ENCODE data around the gene TRRAP. TPM values are rescaled to one million over a fixed set of nuclear protein-coding genes. Genes with fewer than 3 reads are reported as not detected.
"Not testable (repeated sequence)": the region's sequence is repeated elsewhere in the genome, so short reads cannot be mapped to it uniquely, and the experiment has no call there.

The TRRAP gene
- total RNA-seq, 1 experiment from 2014 or later = 17.0 TPM

DNA sequence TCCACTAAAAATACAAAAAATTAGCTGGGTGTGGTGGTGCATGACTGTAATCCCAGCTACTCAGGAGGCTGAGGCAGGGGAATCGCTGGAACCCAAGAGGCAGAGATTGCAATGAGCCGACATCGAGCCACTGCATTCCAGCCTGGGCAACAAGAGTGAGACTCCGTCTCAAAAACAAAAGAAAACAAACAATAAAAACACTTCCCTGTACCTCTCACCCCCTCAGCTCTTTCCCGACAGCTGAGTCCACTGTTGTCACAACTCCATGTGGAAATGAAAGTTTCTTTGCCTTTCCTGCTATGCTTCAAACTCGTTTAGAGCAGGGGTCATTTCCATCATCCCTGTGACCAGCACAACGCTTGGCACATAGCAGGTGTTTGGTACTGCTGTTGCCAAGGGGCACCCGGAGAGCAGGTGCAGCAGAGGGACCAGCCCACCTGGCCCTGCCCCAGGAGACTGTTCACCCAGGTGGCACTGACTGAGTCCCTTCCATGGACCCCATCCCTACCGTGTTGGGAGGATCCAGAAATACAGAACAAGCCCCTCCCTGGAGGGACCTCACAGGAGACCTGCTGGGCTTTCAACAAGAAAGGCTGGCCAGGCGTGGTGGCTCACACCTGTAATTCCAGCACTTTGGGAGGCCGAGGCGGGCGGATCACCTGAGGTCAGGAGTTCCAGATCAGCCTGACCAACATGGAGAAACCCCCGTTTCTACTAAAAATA is 13.4 kb upstream of the TRRAP start:
- no peak for DNase-seq (ENCODE audit: extremely low read depth, low read depth)

DNA sequence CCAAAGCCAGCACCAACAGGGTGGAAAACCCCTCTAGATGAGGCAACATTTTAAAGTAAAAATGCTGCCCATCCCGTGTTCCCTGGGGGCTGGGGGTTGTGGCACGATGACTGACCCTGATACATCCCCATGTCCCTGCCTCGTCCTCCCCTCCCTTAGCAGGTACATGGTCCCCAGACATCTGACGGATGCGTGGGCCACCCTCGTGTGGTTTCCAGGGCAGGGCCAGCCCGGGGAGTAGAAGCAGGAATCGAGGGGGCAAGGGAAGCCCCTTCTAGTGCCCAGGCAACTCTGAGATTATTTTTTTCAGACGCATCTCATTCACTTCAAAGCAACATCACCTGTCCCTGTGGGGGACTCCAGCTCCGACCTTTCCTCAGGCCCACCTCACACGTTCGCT is 12.0 kb upstream of the TRRAP start:
- DNase-seq (ENCODE audit: extremely low read depth, low read depth) = no peak

DNA sequence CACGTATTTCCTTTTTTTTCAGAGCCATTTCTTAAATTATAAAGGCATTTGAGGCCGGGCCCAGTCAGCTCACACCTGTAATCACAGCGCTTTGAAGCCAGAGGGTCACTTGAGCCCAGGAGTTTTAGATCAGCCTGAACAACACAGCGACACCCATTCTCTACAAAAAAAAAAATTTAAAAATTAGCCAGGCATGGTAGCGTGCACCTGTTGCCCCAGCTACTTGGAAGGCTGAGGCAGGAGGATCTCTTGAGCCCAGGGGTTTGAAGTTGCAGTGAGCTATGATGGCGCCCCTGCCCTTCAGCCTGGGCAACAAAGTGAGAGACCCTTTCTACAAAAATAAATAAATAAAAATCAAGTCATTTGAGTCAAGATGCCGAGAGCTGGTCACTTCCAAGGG is 11.6 kb upstream of the TRRAP start:
- no peak for DNase-seq (ENCODE audit: extremely low read depth, low read depth)

DNA sequence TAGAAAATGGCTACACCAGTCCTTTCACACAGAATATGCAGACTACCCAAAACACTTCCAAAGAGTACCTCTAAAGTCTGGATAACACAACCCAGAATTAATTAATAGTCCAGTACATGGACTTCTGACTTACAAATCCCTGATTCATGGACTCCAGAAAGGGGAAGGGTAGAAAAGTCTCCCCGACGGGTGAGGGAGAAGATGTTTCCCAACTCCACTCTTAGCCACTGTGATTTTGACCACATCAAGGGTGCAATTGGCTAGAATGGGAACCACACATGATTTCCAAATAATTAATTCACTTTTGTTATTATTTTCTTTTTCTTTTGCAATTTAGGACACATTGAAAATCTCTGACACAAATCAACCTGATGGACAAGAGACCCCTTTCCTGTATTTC is 9.9 kb upstream of the TRRAP start:
- no peak for DNase-seq (ENCODE audit: extremely low read depth, low read depth)

DNA sequence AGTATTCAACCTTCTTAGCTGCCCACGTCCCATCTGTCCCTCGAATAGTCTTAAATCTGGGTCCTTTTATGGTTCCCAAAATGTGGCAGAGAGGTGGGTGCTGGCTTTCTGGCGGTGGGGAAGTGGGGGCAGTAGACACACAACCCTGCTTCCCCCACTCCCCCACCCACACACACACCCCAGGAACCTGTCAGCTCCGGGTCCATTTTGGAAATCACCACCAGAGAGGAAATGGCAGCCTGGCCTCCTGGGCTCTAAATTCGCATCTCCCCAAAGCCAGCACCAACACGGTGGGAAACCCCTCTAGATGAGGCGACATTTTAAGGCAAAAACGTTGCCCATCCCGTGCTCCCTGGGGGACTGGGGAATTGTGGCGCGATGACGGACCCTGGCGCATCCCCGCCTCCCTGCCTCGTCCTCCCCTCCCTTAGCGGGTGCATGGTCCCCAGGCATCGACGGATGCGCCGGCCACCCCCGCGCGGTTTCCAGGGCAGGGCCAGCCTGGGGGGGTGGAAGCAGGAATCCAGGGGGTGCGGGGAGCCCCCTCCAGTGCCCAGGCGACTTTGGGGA is 9.2 kb upstream of the TRRAP start:
- no peak for DNase-seq (ENCODE audit: extremely low read depth, low read depth)

DNA sequence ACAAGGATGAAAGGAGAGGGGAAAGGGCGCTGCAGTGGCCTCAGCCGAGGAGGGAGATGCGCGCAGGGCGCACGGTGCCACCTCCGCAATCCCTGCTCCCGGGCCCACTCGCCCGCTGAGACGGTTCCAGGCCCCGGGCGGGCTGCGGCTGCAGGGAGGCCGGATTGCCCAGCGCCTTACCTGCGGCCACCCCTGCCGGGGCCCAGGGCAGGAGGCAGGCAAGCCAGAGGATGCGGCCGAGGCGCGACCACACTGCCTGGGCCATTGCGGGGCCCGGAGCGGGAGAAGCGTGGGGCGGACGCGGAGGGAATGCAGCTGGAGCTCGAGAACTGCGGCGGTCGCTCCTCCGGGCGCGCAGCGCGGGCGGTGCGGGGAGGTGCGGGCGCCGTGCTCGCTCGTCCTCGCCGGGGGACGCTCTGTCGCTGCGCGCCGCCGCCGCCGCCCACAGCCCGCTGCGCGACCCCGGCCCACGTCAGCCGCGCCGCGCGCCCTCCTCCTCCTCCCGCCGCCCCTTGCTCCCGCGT is 8.7 kb upstream of the TRRAP start, which contains the start of gene TMEM130:
Gene TMEM130, minus strand, starts transcription at position 418 of the 524 bp plus-strand sequence. Its CDS starts 153 bp downstream, at position 265.
- DNase-seq (ENCODE audit: extremely low read depth, low read depth) = no peak

DNA sequence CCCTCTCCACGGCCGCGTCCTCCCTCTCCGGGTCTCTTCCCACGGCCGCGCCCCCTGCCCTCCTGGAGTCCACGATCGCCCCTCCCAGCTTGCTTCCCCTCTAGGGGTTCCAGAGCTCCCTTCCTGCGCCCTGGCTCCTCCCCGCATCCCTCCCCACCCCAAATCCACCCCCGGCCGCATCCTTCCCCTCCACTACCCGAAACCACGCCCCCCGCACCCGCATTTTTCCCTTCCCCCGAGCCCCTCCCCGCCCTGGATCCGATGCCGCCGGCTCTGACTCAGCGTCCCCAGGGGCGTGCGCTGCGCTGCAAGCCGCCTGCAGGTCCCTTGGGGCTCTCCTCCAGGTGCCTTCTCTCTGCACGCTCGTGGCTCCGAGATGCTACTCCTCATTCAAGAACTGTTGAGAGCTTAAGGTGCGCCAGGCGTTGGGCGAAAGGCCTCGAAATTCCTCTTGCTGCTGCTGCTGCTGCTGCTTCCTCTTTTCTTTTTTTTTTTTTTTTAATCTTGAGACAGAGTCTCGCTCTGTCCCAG is 8.1 kb upstream of the TRRAP start:
- DNase-seq (ENCODE audit: extremely low read depth, low read depth) = peak; percentile 54

DNA sequence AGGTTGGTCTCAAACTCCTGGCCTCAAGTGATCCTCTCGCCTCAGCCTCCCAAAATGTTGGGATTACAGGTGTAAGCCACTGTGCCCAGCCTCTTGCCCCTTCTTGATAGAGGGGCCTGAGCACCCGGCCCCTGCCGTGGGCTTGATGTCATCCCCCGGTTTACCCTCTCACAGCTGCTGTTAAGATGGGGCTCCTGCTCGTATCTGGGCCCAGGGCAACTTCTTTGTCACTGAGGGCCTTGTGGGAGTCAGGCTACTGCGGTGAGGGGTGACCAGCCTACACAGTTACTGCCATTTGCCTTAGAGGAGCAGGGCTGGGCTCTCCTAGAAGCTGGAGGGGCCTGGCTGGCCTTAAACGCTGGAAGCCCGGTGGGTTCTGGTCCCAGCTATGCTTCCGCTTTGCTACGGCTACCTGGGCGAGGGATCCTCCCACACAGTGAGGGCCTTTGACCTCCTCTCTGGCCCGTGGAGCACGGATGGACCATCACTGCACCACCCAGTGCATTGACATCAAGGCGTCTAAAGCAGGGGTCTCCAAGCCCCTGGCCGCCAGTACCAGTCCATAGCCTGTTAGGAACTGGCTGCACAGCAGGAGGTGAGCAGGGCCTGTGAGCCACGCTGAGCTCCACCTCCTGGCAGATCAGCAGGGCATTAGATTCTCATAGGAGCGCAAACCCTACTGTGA is 7.4 kb upstream of the TRRAP start:
- DNase-seq (ENCODE audit: extremely low read depth, low read depth) = no peak

DNA sequence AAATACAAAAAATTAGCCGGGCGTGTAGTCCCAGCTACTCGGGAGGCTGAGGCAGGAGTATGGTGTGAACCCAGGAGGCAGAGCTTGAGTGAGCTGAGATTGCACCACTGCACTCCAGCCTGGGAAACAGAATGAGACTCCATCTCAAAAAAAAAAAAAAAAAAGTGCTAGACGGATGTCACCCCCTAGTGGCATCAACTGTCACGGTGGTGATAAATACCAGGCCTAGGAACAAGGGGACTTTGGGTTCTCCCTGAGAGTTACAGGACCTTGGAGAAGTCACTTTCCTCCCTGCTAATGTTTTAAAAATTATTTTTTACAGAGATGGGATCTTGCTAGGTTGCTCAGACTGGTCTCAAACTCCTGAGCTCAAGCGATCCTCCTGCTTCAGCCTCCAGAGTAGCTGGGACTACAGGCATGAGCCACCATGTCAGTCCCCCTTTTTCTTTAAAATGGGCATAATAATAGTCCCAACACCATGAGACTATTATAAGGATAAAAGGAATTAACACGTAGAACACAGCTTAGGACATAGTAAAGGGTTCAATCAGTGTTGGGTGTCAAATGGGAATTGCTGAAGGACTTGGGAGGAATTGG is 5.9 kb upstream of the TRRAP start:
- peak; percentile 28 for DNase-seq (ENCODE audit: extremely low read depth, low read depth)

DNA sequence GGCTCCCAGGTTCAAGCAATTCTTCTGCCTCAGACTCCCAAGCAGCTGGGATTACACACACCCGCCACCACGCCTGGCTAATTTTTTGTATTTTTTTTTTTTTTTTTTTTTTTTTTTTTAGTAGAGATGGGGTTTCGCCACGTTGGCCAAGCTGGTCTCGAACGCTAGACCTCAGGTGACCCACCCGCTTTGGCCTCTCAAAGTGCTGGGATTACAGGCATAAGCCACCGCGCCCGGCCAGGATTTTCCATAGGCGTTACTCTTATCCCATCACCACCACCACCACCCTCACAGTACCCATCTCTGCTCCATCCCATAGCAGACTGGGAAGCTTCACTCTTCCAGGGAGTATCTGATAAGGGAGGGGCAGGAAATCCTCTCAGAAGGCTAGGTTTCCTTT is 4.7 kb upstream of the TRRAP start:
- DNase-seq (ENCODE audit: extremely low read depth, low read depth) = not testable (repeated sequence)

DNA sequence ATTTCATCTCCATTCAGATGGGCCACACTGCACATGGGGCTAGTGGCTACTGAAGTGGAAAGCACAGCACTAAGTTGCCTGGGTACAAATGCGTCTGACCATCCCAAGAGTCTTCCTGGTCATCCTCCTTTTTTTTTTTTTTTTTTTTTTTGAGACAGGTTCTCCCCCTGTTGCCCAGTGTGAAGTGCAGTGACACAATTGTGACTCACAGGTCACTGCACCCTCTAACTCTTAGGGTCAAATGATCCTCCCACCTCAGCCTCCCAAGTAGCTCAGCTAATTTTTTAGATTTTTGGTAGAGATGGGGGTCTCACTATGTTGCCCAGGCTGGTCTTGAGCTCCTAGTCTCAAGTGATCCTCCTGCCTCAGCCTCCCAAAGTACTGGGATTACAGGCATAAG is 3.4 kb upstream of the TRRAP start:
- no peak for DNase-seq (ENCODE audit: extremely low read depth, low read depth)

DNA sequence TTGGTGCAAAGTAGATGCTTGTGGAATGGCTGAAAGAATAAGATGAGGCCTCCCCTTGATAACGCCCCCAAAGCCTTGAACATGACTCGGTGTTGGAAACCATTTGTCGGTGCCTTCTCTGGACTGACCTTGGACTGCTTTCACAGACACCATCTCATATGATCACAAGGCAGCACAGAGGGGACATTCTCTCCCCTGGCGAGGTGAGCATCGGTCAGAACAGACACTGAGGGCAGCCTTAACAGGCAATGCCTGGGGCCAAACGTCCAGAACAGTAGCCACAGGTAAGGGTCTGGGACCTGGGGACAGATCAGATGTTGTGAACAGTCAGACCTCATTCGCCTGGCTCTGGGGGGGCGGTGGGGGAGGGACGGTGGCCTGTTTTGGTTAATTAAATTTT is 2.8 kb upstream of the TRRAP start:
- DNase-seq (ENCODE audit: extremely low read depth, low read depth) = no peak

DNA sequence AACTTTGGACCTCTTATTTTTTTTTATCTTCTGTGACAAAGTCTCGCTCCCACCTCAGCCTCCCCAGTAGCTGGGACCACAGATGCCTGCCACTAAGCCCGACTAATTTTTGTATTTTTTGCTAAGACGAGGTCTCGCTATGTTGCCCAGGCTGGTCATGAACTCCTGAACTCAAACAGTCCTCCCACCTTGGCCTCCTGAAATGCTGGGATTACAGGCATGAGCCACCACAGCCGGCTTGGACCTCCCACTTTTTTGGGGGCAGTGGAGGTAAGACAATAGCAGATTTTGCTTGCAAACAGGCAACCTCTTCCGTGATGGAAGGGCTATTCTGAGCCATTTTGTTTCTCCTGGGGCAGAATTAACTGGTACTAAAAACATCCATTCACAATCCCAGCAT is 1.2 kb upstream of the TRRAP start:
- DNase-seq (ENCODE audit: extremely low read depth, low read depth) = no peak

DNA sequence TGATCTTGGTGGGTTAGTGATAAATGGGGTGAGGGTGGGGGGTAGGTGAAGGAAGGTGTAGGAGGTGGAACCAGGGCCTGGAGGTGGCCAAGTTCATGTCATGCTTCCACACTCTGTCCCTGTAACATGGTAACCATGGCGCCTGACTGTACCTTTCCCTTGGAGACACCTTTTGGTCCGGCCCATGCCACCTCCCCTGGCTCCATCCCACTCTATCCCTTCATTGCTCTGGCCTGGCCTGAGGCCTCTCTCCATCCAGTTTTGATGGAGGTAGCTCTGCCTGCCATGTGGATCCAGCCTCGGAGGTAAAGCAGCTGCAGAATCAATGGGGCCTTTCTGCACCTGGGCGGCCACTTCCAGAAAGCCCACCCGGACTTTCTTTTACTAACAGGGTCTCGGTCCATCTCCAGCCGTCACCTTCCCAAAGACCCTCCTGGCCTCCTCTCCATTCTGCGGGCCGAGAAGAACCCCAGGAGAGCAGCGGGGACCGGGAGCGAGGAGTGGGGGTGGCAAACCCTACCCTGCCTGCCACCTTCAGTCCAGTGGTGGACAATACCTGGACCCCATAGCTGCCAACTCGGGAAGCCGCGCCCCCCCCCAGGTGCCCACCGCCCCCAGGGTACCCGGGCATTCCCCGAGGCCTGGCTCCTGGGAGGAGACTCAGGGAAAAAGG is 504 bp upstream of the TRRAP start:
- no peak for DNase-seq (ENCODE audit: extremely low read depth, low read depth)

DNA sequence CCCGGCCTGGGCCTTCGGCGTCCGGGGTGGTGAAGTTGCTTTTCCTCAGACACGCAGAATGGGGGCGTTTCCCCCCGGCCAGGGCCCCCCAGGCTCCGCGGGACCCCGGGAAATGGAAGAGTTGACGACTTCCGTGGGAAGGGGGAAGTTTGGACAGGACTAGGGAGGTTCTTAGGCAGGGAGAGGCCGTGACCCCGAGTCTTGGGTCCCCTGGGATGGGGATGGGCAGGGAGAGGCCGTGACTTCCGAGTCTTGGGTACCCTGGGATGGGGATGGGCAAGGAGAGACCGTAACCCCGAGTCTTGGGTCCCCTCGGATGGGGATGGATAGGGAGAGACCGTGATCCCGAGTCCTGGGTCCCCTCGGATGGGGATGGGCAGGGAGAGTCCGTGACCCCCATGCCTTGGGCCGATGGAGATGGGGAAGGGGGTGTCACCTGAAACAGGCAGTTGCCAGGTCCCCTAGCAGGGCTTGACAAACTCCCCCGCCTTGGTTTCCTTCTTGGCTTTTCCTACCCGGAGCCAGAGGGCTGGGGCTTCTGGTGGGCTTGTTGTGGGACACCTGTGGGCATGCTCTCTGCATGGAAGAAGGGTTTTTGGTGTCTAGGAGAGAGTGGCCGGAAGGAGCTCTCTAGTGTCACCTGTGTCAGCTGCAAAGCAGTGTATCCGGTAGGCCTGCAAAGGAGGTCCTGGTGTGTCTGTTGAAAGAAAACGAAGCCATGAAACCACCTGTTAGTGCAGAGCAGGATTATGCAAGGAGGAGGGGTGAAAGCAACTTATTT is 1.1 kb downstream of the TRRAP start:
- DNase-seq (ENCODE audit: extremely low read depth, low read depth) = no peak

DNA sequence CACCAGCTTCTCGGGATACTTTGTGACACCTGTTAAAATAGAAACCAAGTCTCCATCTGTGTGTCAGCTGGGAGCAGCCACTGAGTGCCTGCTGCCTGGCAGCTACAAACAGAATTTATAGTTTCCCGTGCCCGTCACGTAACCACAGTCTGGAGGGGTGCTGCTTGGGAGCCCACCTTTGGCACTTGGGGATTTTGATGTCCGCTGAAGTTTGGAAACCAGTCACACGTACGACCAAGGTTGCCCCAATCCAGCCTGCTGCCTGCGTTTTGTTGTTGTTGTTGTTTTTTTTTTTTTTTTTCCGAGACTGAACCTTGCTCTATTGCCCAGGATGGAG is 1.6 kb downstream of the TRRAP start:
- DNase-seq (ENCODE audit: extremely low read depth, low read depth) = no peak

DNA sequence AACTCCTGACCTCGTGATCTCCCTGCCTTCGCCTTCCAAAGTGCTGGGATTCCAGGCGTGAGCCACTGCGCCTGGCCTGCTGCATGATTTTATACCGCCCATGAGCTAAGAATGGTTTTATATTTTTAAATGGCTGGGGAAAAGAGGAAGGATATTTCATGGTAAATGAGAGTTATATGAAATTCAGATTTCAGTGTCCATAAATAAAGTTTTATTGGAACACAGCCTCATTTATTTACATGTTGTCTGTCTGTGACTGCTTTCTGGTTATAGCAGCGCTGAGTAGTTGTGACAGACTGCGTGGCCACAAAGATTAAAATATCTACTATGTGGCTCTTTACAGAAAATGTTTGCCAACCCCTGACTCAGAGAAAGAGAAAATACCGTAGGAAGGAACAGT is 2.2 kb downstream of the TRRAP start:
- no peak for DNase-seq (ENCODE audit: extremely low read depth, low read depth)

DNA sequence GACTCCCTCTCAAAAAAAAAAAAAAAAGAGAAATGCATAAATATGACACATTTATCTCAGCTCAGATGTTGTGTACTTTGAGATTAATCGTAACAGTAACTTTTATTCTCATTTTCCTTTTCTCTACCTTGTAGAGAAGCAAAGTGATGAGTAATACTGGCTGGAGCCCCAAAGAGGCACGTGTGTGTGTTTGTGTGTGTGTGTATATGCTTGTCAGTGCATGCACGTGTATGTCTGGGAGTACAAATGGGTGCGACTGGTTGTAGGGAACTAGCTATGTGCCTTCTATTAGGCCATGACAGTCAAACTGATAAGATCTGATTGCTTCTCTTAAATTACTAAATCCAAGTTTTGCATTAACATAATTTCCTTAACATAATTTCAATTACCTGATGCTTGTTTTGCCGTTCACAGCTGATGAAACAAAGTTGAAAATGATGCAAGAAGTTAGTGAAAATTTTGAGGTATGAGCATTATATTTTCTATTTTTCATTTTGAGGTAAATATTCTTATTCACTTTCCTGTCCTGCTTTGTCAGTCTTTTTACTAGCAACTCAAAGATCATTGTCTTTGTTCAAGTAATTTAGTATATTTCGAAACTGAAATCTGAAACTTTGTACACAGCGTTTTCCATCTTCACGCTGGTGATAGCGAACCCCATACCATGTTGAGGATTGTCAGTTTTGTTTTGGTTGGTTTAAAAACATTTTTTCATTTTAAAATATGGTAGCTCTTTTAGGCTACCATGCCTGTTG is 3.4 kb downstream of the TRRAP start:
- no peak for DNase-seq (ENCODE audit: extremely low read depth, low read depth)

DNA sequence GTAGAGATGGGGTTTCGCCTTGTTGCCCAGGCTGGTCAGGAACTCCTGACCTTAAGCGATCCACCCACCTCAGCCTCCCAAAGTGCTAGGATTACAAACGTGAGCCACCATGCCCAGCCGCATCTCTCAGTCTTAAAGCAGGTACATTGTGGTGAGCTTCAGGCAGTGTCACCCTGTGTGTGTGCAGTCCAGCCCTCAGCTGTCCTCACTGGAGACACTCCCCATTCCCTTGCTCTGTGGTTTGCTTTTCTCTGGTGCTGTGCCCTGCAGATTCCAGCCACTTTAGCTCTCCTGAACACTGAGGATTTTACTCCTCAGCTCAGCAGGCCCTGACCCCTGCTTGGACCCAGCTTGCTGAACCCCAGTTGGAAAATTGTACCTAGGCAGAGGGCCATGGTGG is 6.1 kb downstream of the TRRAP start:
- DNase-seq (ENCODE audit: extremely low read depth, low read depth) = no peak
